ENCODE results near the gene SEC63. TPM values are rescaled to one million over a fixed set of nuclear protein-coding genes. Genes with fewer than 3 reads are reported as not detected.

SEC63 gene
- total RNA-seq, 1 donor from 2014 or later, result 40.7 TPM

- Histone ChIP-seq H3K36me3 (ENCODE audit: control insufficient read depth in 3 of 3, insufficient read depth in 3 of 3, low read length in 3 of 3) (no peaks in the 10 kb centered on the region), H3K9me3 (ENCODE audit: control insufficient read depth in 3 of 3, low read length in 3 of 3) (no peaks in the 10 kb centered on the region), H3K27ac (ENCODE audit: low read depth, low read length) (no peak overlapping the region), H3K4me3 (ENCODE audit: low read length in 3 of 3) (no peak overlapping the region), H3K27me3 (ENCODE audit: control insufficient read depth in 3 of 3, insufficient read depth in 3 of 3, low read length in 3 of 3) (peaks cover 9 to 17% (median 9%) of the 10 kb centered on the region in 3 donors), H3K4me1 (ENCODE audit: control insufficient read depth in 3 of 3, insufficient read depth in 3 of 3, low read length in 3 of 3) (peaks cover 11 to 14% (median 11%) of the 10 kb centered on the region in 3 donors), H3K9ac (ENCODE audit: low read depth in 1 of 3, low read length in 3 of 3) (no peak overlapping the region)
Observed at GRCh38 chr6:107822176-107823046, 135.6 kb downstream of the SEC63 start.

- peaks cover 11 to 14% (median 11%) of the 10 kb centered on the region in 3 donors for H3K4me1 ChIP-seq (ENCODE audit: control insufficient read depth in 3 of 3, insufficient read depth in 3 of 3, low read length in 3 of 3)
- peaks cover 9 to 17% (median 9%) of the 10 kb centered on the region in 3 donors for H3K27me3 ChIP-seq (ENCODE audit: control insufficient read depth in 3 of 3, insufficient read depth in 3 of 3, low read length in 3 of 3)
- H3K4me3 ChIP-seq (ENCODE audit: low read length in 3 of 3), result no peak overlapping the region
- no peak overlapping the region for H3K9ac ChIP-seq (ENCODE audit: low read depth in 1 of 3, low read length in 3 of 3)
- no peaks in the 10 kb centered on the region for H3K36me3 ChIP-seq (ENCODE audit: control insufficient read depth in 3 of 3, insufficient read depth in 3 of 3, low read length in 3 of 3)
- H3K27ac ChIP-seq (ENCODE audit: low read depth, low read length), result no peak overlapping the region
- no peaks in the 10 kb centered on the region for H3K9me3 ChIP-seq (ENCODE audit: control insufficient read depth in 3 of 3, low read length in 3 of 3)
Observed at GRCh38 chr6:107821591-107821990, 136.4 kb downstream of the SEC63 start.

DNA sequence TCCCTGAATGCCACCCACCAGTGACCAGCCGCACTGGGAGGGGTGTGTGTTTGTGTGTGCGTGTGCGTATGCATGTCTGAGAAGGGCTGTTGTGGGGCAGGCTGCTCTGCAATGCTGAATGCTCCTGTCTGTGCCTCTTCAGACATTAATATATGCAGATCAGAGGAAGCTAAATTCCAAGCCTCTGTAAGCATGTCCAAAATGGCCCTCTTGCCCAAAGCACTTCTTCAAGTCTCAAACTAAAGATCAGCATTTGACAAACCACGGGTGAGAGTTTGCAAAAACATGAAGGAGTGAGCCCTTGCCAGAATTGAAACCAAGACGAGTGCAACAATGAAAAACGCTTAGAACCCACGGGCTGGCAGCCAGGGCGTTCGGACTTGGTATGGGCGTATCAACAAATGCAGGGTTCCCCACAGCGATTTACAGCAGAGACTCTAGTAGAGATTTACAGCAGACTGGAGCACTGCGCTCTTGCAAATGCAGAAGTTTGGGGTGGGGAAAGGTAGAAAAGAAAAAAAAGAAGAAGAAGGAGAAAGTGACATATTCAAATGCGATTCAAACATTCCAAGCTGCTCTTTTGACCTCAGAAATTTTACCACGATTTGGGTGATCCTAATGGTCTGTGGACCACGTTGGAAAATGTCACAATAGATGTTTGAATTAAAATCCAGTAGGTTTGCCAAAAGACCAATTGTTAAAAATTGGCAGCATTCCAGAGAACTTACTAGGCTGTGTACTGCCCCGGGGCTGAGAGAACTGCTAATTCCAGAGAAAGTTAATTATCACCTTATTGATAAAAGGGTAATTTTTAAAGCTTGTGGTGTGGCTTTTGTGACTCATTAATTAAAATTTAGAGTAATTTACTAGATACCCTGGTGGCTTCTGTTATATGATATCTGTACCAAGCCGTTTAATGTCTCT lies 137.4 kb downstream of the SEC63 start:
- H3K9ac ChIP-seq (ENCODE audit: low read depth in 1 of 3, low read length in 3 of 3), result peak overlapping the region; percentile 11 to 66 (median 65)
- H3K36me3 ChIP-seq (ENCODE audit: control insufficient read depth in 3 of 3, insufficient read depth in 3 of 3, low read length in 3 of 3), result no peaks in the 10 kb centered on the region
- H3K4me3 ChIP-seq (ENCODE audit: low read length in 3 of 3), result peak overlapping the region; percentile 50 to 70 (median 59)
- H3K27me3 ChIP-seq (ENCODE audit: control insufficient read depth in 3 of 3, insufficient read depth in 3 of 3, low read length in 3 of 3), result peaks cover 9 to 17% (median 9%) of the 10 kb centered on the region in 3 donors
- no peak overlapping the region for H3K27ac ChIP-seq (ENCODE audit: low read depth, low read length)
- no peaks in the 10 kb centered on the region for H3K9me3 ChIP-seq (ENCODE audit: control insufficient read depth in 3 of 3, low read length in 3 of 3)
- peaks cover 11 to 14% (median 11%) of the 10 kb centered on the region in 3 donors for H3K4me1 ChIP-seq (ENCODE audit: control insufficient read depth in 3 of 3, insufficient read depth in 3 of 3, low read length in 3 of 3)

DNA sequence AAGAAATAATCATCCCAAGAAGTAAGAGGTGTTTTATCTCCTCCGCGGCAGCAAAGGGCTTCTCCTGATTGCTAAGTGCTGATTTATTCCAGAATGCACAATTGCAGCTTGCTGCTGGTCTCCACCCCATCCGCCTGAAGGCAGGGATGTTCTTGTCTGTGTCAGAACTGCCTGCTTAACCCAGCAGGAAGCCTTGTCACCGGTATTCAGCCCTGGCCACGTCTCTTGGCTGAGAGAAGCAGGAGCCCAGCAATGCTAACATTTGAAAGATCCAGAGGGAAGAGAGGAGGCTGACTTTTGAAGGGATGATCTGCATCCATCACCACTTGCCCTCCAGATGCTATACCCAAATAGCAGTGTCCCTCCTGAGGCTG lies 138.1 kb downstream of the SEC63 start:
- H3K4me1 ChIP-seq (ENCODE audit: control insufficient read depth in 3 of 3, insufficient read depth in 3 of 3, low read length in 3 of 3), result peaks cover 11 to 14% (median 11%) of the 10 kb centered on the region in 3 donors
- H3K27ac ChIP-seq (ENCODE audit: low read depth, low read length), result no peak overlapping the region
- H3K4me3 ChIP-seq (ENCODE audit: low read length in 3 of 3), result peak overlapping the region; percentile 50 to 70 (median 59)
- H3K9ac ChIP-seq (ENCODE audit: low read depth in 1 of 3, low read length in 3 of 3), result peak overlapping the region in 2 of 3 donors; percentile 65 to 66
- peaks cover 8 to 17% (median 9%) of the 10 kb centered on the region in 3 donors for H3K27me3 ChIP-seq (ENCODE audit: control insufficient read depth in 3 of 3, insufficient read depth in 3 of 3, low read length in 3 of 3)
- no peaks in the 10 kb centered on the region for H3K36me3 ChIP-seq (ENCODE audit: control insufficient read depth in 3 of 3, insufficient read depth in 3 of 3, low read length in 3 of 3)
- H3K9me3 ChIP-seq (ENCODE audit: control insufficient read depth in 3 of 3, low read length in 3 of 3), result no peaks in the 10 kb centered on the region

GRCh38 chr6:107819217-107819616 lies 138.8 kb downstream of the SEC63 start:
- no peak overlapping the region for H3K4me3 ChIP-seq (ENCODE audit: low read length in 3 of 3)
- H3K27me3 ChIP-seq (ENCODE audit: control insufficient read depth in 3 of 3, insufficient read depth in 3 of 3, low read length in 3 of 3), result peaks cover 2 to 13% (median 3%) of the 10 kb centered on the region in 3 donors
- H3K27ac ChIP-seq (ENCODE audit: low read depth, low read length), result no peak overlapping the region
- peaks cover 11 to 14% (median 11%) of the 10 kb centered on the region in 3 donors for H3K4me1 ChIP-seq (ENCODE audit: control insufficient read depth in 3 of 3, insufficient read depth in 3 of 3, low read length in 3 of 3)
- H3K9me3 ChIP-seq (ENCODE audit: control insufficient read depth in 3 of 3, low read length in 3 of 3), result no peaks in the 10 kb centered on the region
- no peak overlapping the region for H3K9ac ChIP-seq (ENCODE audit: low read depth in 1 of 3, low read length in 3 of 3)
- H3K36me3 ChIP-seq (ENCODE audit: control insufficient read depth in 3 of 3, insufficient read depth in 3 of 3, low read length in 3 of 3), result no peaks in the 10 kb centered on the region

GRCh38 chr6:107818272-107818671 lies 139.7 kb downstream of the SEC63 start:
- Histone ChIP-seq H3K27me3 (ENCODE audit: control insufficient read depth in 3 of 3, insufficient read depth in 3 of 3, low read length in 3 of 3) (peaks cover 2 to 7% (median 3%) of the 10 kb centered on the region in 3 donors), H3K36me3 (ENCODE audit: control insufficient read depth in 3 of 3, insufficient read depth in 3 of 3, low read length in 3 of 3) (no peaks in the 10 kb centered on the region), H3K9me3 (ENCODE audit: control insufficient read depth in 3 of 3, low read length in 3 of 3) (no peaks in the 10 kb centered on the region), H3K9ac (ENCODE audit: low read depth in 1 of 3, low read length in 3 of 3) (no peak overlapping the region), H3K4me3 (ENCODE audit: low read length in 3 of 3) (no peak overlapping the region), H3K4me1 (ENCODE audit: control insufficient read depth in 3 of 3, insufficient read depth in 3 of 3, low read length in 3 of 3) (peaks cover 11 to 14% (median 11%) of the 10 kb centered on the region in 3 donors), H3K27ac (ENCODE audit: low read depth, low read length) (no peak overlapping the region)

GRCh38 chr6:107817784-107818183 lies 140.2 kb downstream of the SEC63 start:
- Histone ChIP-seq H3K4me1 (ENCODE audit: control insufficient read depth in 3 of 3, insufficient read depth in 3 of 3, low read length in 3 of 3) (peaks cover 11 to 14% (median 11%) of the 10 kb centered on the region in 3 donors), H3K27me3 (ENCODE audit: control insufficient read depth in 3 of 3, insufficient read depth in 3 of 3, low read length in 3 of 3) (peaks cover 0 to 3% (median 2%) of the 10 kb centered on the region in 3 donors), H3K36me3 (ENCODE audit: control insufficient read depth in 3 of 3, insufficient read depth in 3 of 3, low read length in 3 of 3) (no peaks in the 10 kb centered on the region), H3K27ac (ENCODE audit: low read depth, low read length) (no peak overlapping the region), H3K4me3 (ENCODE audit: low read length in 3 of 3) (no peak overlapping the region), H3K9me3 (ENCODE audit: control insufficient read depth in 3 of 3, low read length in 3 of 3) (no peaks in the 10 kb centered on the region), H3K9ac (ENCODE audit: low read depth in 1 of 3, low read length in 3 of 3) (no peak overlapping the region)

Small RNA genes lying within 50 kb of the gene (small RNA-seq; reads per million reads assigned to genes)
- not detected for gene MTHFD2P3
- gene RF00045, result not detected
- gene RNU6-437P, result not detected

Other genes with a start within 250 kb of the SEC63 start
- not detected for gene SCML4, start 133.9 kb downstream of the SEC63 start, total RNA-seq
- gene OSTM1, start 116.5 kb upstream of the SEC63 start, total RNA-seq, result 13.6 TPM
- gene NR2E1, start 207.8 kb upstream of the SEC63 start, total RNA-seq, result not detected